HepG2 (cell line): ENCODE measurements around the gene GRHPR. TPM values are rescaled to one million over a fixed set of nuclear protein-coding genes. Genes with fewer than 3 reads are reported as not detected.

Source experiments
- AKAP8 ChIP-seq: sonication (generic); formaldehyde crosslinking; IDR thresholded peaks from 2 replicates; pipeline ENCODE4 v1.5.1; 2020; ENCODE audit warnings: mild to moderate bottlenecking, missing genetic modification reagents
- CC2D1A ChIP-seq: sonication (generic); formaldehyde crosslinking; IDR thresholded peaks from 2 replicates; pipeline ENCODE4 v1.8.1; 2023; ENCODE audit warnings: mild to moderate bottlenecking, missing genetic modification reagents
- CSRNP2 ChIP-seq: sonication (generic); formaldehyde crosslinking; conservative IDR thresholded peaks from 2 replicates; pipeline ENCODE4 v1.8.0; 2022; ENCODE audit warnings: low read depth, missing genetic modification reagents
- FOXO1 ChIP-seq: sonication (generic); formaldehyde crosslinking; IDR thresholded peaks from 2 replicates; pipeline ENCODE4 v1.4.0; 2020; ENCODE audit warnings: missing genetic modification reagents
- GABPB1 ChIP-seq: IDR thresholded peaks from 2 replicates; pipeline ENCODE4 v1.6.1; 2016; ENCODE audit warnings: mild to moderate bottlenecking, missing genetic modification reagents, moderate library complexity, missing compliant biosample characterization
- GATAD1 ChIP-seq: IDR thresholded peaks from 2 replicates; pipeline ENCODE4 v1.6.1; 2016; ENCODE audit warnings: missing genetic modification reagents, missing compliant biosample characterization
- KIAA2018 ChIP-seq: sonication (generic); formaldehyde crosslinking; IDR thresholded peaks from 2 replicates; pipeline ENCODE4 v1.5.0; 2020; ENCODE audit warnings: mild to moderate bottlenecking, missing genetic modification reagents, borderline replicate concordance
- KLF12 ChIP-seq: sonication (generic); formaldehyde crosslinking; IDR thresholded peaks from 2 replicates; pipeline ENCODE4 v1.4.0; 2020; ENCODE audit warnings: missing genetic modification reagents, borderline replicate concordance
- PAX8 ChIP-seq: sonication (generic); formaldehyde crosslinking; IDR thresholded peaks from 2 replicates; pipeline ENCODE4 v1.8.0; 2022; ENCODE audit warnings: mild to moderate bottlenecking, missing genetic modification reagents, borderline replicate concordance
- PHB2 ChIP-seq: fragments of 450-650 bp; IDR thresholded peaks from 2 replicates; pipeline ENCODE4 v1.6.1; 2018; ENCODE audit not compliant: partially characterized antibody
- POLR2AphosphoS2 ChIP-seq: IDR thresholded peaks from 2 replicates; pipeline ENCODE4 v1.6.1; 2011; ENCODE audit warnings: low read depth, low read length, improper control_type of control experiment
- SAFB2 ChIP-seq: sonication (generic); formaldehyde crosslinking; IDR thresholded peaks from 2 replicates; pipeline ENCODE4 v1.5.1; 2020; ENCODE audit warnings: missing genetic modification reagents, low read depth, mild to moderate bottlenecking, borderline replicate concordance
- TFDP1 ChIP-seq: IDR thresholded peaks from 2 replicates; pipeline ENCODE4 v1.6.1; 2016; ENCODE audit warnings: missing compliant biosample characterization, missing genetic modification reagents, borderline replicate concordance
- ZFP62 ChIP-seq: sonication (generic); formaldehyde crosslinking; IDR thresholded peaks from 2 replicates; pipeline ENCODE4 v1.4.0; 2020; ENCODE audit warnings: missing genetic modification reagents
- ZNF672 ChIP-seq: sonication (generic); formaldehyde crosslinking; IDR thresholded peaks from 2 replicates; pipeline ENCODE4 v1.8.1; 2022; ENCODE audit warnings: missing genetic modification reagents
- ZNF674 ChIP-seq: sonication (generic); formaldehyde crosslinking; IDR thresholded peaks from 2 replicates; pipeline ENCODE4 v1.5.0; 2020; ENCODE audit warnings: low read depth, mild to moderate bottlenecking, missing genetic modification reagents
- ZSCAN22 ChIP-seq: sonication (generic); formaldehyde crosslinking; IDR thresholded peaks from 2 replicates; pipeline ENCODE4 v1.4.0; 2020; ENCODE audit warnings: mild to moderate bottlenecking, missing genetic modification reagents
- polyA plus RNA-seq, 8 experiments: library from polyadenylated mRNA; depleted of rRNA in 3 of 8; stranded (reverse) in 7 of 8; unstranded in 1 of 8; fragments of >200 nt; fragmentation: Illumina TruSeq in 4 of 8; extraction: Trizol in 4 of 8; gene quantifications; 2 replicates each; pipeline versions ENCODE4 v1.2.1 to v1.2.3, GENCODE V29; 2011 to 2016; ENCODE audit warnings: low read depth in 4 of 8, missing spikeins in 1 of 8, mixed read lengths in 1 of 8; ENCODE audit not compliant: insufficient read depth in 1 of 8
- total RNA-seq, 5 experiments: library from RNA; depleted of rRNA; stranded (reverse); fragments of >200 nt; fragmentation: Illumina TruSeq; extraction: Trizol; gene quantifications; 2 replicates each; pipeline ENCODE4 v1.2.3, GENCODE V29; 2016; ENCODE audit warnings: low read depth in 1 of 5

GRHPR gene
- total and polyA plus RNA-seq, 2 of the 13 experiments (the other 11 are each of a cell fraction or from before 2014, with no cell fraction given): 113 to 115 TPM

- TF ChIP-seq KIAA2018 (CRISPR knock-in tag): no peak
- TF ChIP-seq TFDP1: peak; percentile 53; the same call in 1 of the 2 replicates
- TF ChIP-seq FOXO1 (CRISPR knock-in tag): no peak; the same call in 1 of the 2 replicates
- TF ChIP-seq GABPB1 (CRISPR knock-in tag): peak; percentile 78
- TF ChIP-seq ZNF672 (CRISPR knock-in tag): no peak
- no peak for TF ChIP-seq PHB2
- TF ChIP-seq POLR2AphosphoS2: no peak
- TF ChIP-seq ZFP62: no peak
- TF ChIP-seq ZNF674 (CRISPR knock-in tag): no peak
- no peak for TF ChIP-seq PAX8 (CRISPR knock-in tag)
- no peak for TF ChIP-seq CSRNP2 (CRISPR knock-in tag)
- TF ChIP-seq SAFB2: no peak
- no peak for TF ChIP-seq ZSCAN22 (CRISPR knock-in tag)
- TF ChIP-seq CC2D1A (CRISPR knock-in tag): no peak
- peak; percentile 72; the same call in 1 of the 2 replicates for TF ChIP-seq GATAD1 (CRISPR knock-in tag)
- TF ChIP-seq AKAP8 (CRISPR knock-in tag): peak; percentile 41; the same call in 1 of the 2 replicates
- TF ChIP-seq KLF12 (CRISPR knock-in tag): no peak; the same call in 1 of the 2 replicates
These were observed at the start of gene GRHPR (continued) for GRCh38 chr9:37422289-37423104.
